Body of pancreas (tissue), 4 donors: ENCODE measurements around the gene FGFR3. TPM values are rescaled to one million over a fixed set of nuclear protein-coding genes. Genes with fewer than 3 reads are reported as not detected.

Experiments used
- ATAC-seq: fragments of 150-250 bp; one replicate; pipeline ENCODE4 v1.9.1; 2016
- DNase-seq, 4 donors: peaks; one replicate each; pipeline ENCODE4 v3.0.0-alpha.2; 2019
- H3K27ac ChIP-seq, 4 donors: fragments of 200-600 bp; sonication (generic); 1 replicate in 3 of 4; 2 replicates in 1 of 4; pipeline versions ENCODE4 v1.5.1 to v1.6.1; 2016 to 2019; ENCODE audit warnings: mild to moderate bottlenecking in 1 of 4, mixed read lengths in 1 of 4, moderate library complexity in 1 of 4
- H3K27me3 ChIP-seq, 2 donors: fragments of 200-600 bp; sonication (generic); one replicate each; pipeline ENCODE4 v1.6.0; 2016; ENCODE audit warnings: mild to moderate bottlenecking in 1 of 2
- H3K36me3 ChIP-seq, 2 donors: fragments of 200-600 bp; sonication (generic); replicated peaks in 1 of 2; 2 replicates each; pipeline ENCODE4 v1.5.1; 2016; ENCODE audit warnings: low read depth in 2 of 2; ENCODE audit not compliant: insufficient read depth in 1 of 2
- H3K4me1 ChIP-seq: fragments of 200-600 bp; sonication (generic); one replicate; pipeline ENCODE4 v1.6.0; 2016
- H3K4me3 ChIP-seq, 2 donors: fragments of 200-600 bp; sonication (generic); 1 replicate in 1 of 2; 2 replicates in 1 of 2; pipeline ENCODE4 v1.5.1; 2016 to 2019
- H3K9me3 ChIP-seq, 3 donors: fragments of 200-600 bp; sonication (generic); 1 replicate in 2 of 3; 2 replicates in 1 of 3; pipeline ENCODE4 v1.5.1; 2016
- POLR2A ChIP-seq, 3 donors: fragments of 450-650 bp; IDR thresholded peaks; one replicate each; pipeline ENCODE4 v1.6.1; 2016; ENCODE audit warnings: antibody characterized with exemption in 3 of 3, mild to moderate bottlenecking in 2 of 3
- WGBS, 2 donors: methylation state at CpG; one replicate each; pipeline ENCODE4 v1.1.5; 2017; 5-methylcytosine and 5-hydroxymethylcytosine counted together
- intact Hi-C: fragments of 100-400 bp; cut with DNase I; formaldehyde crosslinking; loops from one replicate; pipeline ENCODE4 v1.15.1; 2023
- total RNA-seq, 2 donors: library from RNA; depleted of rRNA; stranded (reverse); fragments of >200 nt; gene quantifications; one replicate each; pipeline ENCODE4 v1.1.0, GENCODE V29; 2016
- TF ChIP-seq, protein P1 (sequence below), 7 experiments: fragments of 450-650 bp in 4 of 7; fragments of 200-600 bp in 3 of 7; sonication (generic) in 3 of 7; IDR thresholded peaks; one replicate each; pipeline ENCODE4 v1.5.1; 2016 to 2019; ENCODE audit warnings: antibody characterized with exemption in 7 of 7

FGFR3 gene
- total RNA-seq, 2 donors from 2014 or later: 114 to 196 TPM

DNA sequence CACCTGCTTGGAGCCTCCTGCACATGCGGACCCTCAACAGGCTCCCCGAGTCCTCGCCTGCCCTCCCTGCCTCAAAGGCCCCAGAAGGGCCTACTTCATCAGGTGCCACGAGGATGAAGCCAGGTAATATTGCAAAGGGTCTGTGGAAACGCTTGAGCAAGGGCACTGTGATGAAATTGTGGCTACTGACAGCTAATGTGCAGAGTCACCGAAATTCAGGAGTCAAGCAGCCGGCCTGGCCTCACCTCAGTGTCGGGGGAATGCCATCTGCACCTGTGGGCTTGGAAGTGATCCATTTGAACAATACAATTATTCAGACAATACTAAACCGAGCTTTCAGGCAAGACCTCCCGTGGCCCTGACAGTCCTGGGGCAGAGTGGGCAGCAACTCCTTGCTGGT, 3.1 kb upstream of the FGFR3 start:
- WGBS, 2 donors: 52% methylated on average over 9 to 10 of the region's 10 CpGs
- no peak for ATAC-seq
- H3K36me3 ChIP-seq: no peaks in the 10 kb centered on the region
- no peak for DNase-seq
- no peak overlapping the region for H3K4me3 ChIP-seq
- intact Hi-C loops: no loop called here
- no peak overlapping the region for H3K27ac ChIP-seq
- peaks cover 0 to 6% of the 10 kb centered on the region in 2 donors for H3K27me3 ChIP-seq
- no peaks in the 10 kb centered on the region for H3K9me3 ChIP-seq
- H3K4me1 ChIP-seq: peaks cover 40% of the 10 kb centered on the region
- TF ChIP-seq, protein P1, sequence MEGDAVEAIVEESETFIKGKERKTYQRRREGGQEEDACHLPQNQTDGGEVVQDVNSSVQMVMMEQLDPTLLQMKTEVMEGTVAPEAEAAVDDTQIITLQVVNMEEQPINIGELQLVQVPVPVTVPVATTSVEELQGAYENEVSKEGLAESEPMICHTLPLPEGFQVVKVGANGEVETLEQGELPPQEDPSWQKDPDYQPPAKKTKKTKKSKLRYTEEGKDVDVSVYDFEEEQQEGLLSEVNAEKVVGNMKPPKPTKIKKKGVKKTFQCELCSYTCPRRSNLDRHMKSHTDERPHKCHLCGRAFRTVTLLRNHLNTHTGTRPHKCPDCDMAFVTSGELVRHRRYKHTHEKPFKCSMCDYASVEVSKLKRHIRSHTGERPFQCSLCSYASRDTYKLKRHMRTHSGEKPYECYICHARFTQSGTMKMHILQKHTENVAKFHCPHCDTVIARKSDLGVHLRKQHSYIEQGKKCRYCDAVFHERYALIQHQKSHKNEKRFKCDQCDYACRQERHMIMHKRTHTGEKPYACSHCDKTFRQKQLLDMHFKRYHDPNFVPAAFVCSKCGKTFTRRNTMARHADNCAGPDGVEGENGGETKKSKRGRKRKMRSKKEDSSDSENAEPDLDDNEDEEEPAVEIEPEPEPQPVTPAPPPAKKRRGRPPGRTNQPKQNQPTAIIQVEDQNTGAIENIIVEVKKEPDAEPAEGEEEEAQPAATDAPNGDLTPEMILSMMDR (IDR thresholded peaks at IDR 0.05): no peak
- TF ChIP-seq POLR2A (IDR thresholded peaks at IDR 0.05): no peak

DNA sequence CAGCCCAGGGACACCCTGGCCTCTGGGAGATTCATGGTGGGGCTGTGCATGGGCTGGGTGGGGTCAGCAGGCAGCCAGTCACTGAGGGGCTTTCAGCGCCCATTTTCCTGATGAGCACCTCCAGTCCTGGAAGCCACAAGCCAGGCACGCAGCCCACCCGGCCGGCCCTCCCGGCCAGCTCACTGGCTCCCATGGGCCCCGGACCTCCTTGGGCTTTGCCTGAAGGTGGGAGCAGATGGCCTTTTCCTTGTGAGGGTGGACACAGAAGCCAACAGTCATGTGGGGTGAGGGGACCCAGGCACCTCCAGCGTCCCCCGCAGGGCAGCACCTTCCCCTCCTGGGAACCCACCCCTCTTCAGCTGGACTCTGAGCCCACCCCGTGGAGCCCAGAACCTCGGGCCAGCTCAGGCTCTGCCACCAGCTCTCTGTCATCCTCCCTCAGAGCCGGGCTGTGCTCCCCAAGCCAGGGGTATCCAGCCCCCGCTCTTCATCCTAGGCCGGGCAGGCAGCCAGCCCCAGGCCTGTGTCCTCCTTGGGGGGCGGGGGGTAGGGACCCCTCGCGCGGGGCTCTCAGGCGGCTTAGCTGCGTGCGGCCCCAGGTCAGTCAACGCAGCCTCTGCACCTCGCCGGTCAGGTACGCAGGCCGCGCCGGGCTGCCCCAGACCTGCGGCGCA, 798 bp upstream of the FGFR3 start:
- peaks cover 0 to 6% of the 10 kb centered on the region in 2 donors for H3K27me3 ChIP-seq
- 61 to 100% methylated on average over 2 to 29 of the region's 29 CpGs for WGBS, 2 donors
- H3K27ac ChIP-seq: peak overlapping the region; percentile 62 to 83 (median 78)
- DNase-seq: no peak
- TF ChIP-seq, protein P1 (IDR thresholded peaks at IDR 0.05): no peak
- TF ChIP-seq POLR2A (IDR thresholded peaks at IDR 0.05): no peak
- no peaks in the 10 kb centered on the region for H3K36me3 ChIP-seq
- peaks cover 50% of the 10 kb centered on the region for H3K4me1 ChIP-seq
- H3K4me3 ChIP-seq: no peak overlapping the region
- intact Hi-C loops: no loop called here
- no peaks in the 10 kb centered on the region for H3K9me3 ChIP-seq
- no peak for ATAC-seq

DNA sequence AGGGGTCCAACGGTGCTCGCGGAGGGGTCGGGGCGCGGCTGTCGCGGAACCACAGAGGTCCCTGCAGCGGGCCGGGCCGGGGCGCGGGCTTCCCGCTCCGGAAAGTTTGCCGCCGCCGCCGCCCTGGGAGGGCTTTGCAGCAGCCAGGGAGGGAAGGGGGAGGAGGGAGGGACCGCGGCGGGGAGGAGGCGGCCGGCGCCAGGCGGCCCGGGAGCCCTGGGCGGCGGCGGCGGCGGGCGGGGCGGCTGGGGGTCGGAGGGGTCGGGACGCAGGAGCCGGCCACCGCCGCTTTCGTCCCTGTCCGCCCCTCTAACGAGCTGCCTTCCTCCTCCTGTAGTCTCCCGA, 375 bp downstream of the FGFR3 start:
- peaks cover 58% of the 10 kb centered on the region for H3K4me1 ChIP-seq
- no peaks in the 10 kb centered on the region for H3K36me3 ChIP-seq
- peak overlapping the region in 3 of 4 donors; percentile 59 to 84 (median 72) for H3K27ac ChIP-seq
- H3K9me3 ChIP-seq: no peaks in the 10 kb centered on the region
- no peak overlapping the region for H3K4me3 ChIP-seq
- intact Hi-C loops: no loop called here
- peaks cover 0 to 6% of the 10 kb centered on the region in 2 donors for H3K27me3 ChIP-seq
- TF ChIP-seq, protein P1 (IDR thresholded peaks at IDR 0.05): no peak
- no peak for TF ChIP-seq POLR2A (IDR thresholded peaks at IDR 0.05)
- ATAC-seq (peak; percentile 13), DNase-seq (peak in 3 of 4 donors; percentile 43 to 58 (median 44))
- 0% methylated on average over 17 of the region's 44 CpGs; no CpG with 5 or more reads in 1 of the 2 donors for WGBS, 2 donors

DNA sequence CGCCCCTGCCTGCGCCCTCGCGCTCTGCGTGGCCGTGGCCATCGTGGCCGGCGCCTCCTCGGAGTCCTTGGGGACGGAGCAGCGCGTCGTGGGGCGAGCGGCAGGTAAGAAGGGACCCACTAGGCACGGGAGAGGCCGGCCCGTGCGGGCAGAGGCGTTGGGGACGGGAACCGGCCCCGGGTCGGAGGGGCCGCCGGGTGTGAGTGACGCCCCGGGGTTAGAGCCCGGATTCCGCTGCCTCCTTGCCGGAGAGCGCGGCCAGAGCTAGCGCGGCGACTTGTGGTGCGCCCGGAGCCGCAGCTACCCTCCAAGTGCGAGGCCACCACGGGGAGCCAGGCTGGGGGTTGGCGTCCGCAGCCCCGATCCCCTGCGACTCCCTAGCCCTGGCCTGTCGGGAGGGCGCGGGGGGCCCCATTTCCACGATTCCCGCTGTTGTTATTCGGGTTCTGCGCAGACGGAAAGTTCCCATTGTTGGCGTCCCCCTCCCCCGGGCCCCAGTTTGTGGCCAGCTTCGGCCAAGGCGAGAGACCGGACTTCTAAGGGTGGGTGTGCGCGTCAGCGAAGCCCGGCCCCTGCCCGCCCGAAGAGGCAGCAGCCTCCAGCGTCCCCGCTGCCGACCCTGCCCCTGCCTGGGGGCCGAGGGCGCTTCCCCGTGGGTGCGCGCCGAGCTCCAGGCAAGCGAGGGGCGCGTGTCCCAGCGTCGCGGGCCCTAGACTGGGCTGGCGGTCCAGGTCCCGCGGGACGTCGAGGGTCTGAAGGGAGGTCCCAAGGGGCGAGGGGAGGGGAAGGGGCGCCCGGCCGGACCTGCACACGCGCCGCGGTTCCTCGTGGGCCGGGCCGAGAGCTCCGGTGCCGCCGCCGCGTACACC, 1.1 kb downstream of the FGFR3 start:
- Histone ChIP-seq H3K9me3 (no peaks in the 10 kb centered on the region), H3K27me3 (peaks cover 0 to 6% of the 10 kb centered on the region in 2 donors), H3K4me1 (peaks cover 65% of the 10 kb centered on the region), H3K36me3 (no peaks in the 10 kb centered on the region), H3K4me3 (peak overlapping the region; percentile 13 to 30), H3K27ac (peak overlapping the region in 3 of 4 donors; percentile 51 to 84 (median 72))
- intact Hi-C loops: no loop called here
- TF ChIP-seq, protein P1 (IDR thresholded peaks at IDR 0.05): no peak
- no peak for TF ChIP-seq POLR2A (IDR thresholded peaks at IDR 0.05)
- ATAC-seq (no peak), DNase-seq (no peak)
- 2% methylated on average over 19 to 101 of the region's 101 CpGs for WGBS, 2 donors
